DOHH2 (cell line): Measurements from ENCODE around the gene SHE.

Experiments used
- EZH2phosphoT487 ChIP-seq: fragments of 200-600 bp; sonication (generic); IDR thresholded peaks from 2 replicates; pipeline ENCODE4 v1.6.1; 2017; ENCODE audit warnings: borderline replicate concordance, mild to moderate bottlenecking, antibody characterized with exemption, low read length, moderate library complexity, mixed read lengths
- TF ChIP-seq, protein P1 (sequence below): fragments of 200-600 bp; sonication (generic); IDR thresholded peaks from one replicate; pipeline ENCODE4 v1.5.1; 2014; ENCODE audit warnings: antibody characterized with exemption, mild to moderate bottlenecking, low read depth, low read length; ENCODE audit not compliant: poor library complexity, severe bottlenecking

DNA sequence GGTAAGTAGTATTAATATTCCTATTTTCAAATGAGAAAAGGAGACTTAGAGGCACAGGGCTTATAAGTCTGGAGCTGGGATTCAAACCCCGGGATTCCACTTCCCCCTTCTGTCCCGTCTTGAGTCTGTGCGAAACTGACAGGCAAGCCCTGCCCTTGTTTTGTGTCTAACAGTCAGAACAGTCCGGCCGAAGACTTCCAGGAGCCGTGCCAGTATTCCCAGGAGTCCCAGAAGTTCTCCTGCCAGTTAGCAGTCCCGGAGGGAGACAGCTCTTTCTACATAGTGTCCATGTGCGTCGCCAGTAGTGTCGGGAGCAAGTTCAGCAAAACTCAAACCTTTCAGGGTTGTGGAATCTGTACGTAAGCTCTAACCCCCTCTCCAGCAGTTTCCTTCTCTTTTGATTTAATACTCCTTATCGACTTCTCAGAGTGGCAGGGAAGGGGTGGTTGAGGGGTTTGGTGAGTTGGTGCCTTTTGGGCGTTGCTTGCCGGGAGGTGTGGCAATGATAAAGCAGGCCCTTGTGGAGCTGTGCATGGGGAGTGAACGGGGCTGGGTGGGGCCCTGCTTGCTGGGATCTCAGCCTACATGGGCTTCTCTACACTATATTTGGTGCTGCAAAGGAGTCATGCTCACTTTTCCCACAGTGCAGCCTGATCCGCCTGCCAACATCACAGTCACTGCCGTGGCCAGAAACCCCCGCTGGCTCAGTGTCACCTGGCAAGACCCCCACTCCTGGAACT is 67.7 kb downstream of the SHE start:
- TF ChIP-seq, protein P1, sequence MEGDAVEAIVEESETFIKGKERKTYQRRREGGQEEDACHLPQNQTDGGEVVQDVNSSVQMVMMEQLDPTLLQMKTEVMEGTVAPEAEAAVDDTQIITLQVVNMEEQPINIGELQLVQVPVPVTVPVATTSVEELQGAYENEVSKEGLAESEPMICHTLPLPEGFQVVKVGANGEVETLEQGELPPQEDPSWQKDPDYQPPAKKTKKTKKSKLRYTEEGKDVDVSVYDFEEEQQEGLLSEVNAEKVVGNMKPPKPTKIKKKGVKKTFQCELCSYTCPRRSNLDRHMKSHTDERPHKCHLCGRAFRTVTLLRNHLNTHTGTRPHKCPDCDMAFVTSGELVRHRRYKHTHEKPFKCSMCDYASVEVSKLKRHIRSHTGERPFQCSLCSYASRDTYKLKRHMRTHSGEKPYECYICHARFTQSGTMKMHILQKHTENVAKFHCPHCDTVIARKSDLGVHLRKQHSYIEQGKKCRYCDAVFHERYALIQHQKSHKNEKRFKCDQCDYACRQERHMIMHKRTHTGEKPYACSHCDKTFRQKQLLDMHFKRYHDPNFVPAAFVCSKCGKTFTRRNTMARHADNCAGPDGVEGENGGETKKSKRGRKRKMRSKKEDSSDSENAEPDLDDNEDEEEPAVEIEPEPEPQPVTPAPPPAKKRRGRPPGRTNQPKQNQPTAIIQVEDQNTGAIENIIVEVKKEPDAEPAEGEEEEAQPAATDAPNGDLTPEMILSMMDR: no peak
- no peak for TF ChIP-seq EZH2phosphoT487
